SH-SY5Y (cell line): Measurements from ENCODE around the gene VPS29.

Experiments used
- GATA2 ChIP-seq: IDR thresholded peaks from 2 replicates; pipeline ENCODE4 v1.6.1; 2011; ENCODE audit warnings: mild to moderate bottlenecking, low read depth, low read length
- GATA3 ChIP-seq: IDR thresholded peaks from 2 replicates; pipeline ENCODE4 v1.6.1; 2011; ENCODE audit warnings: low read depth, mild to moderate bottlenecking, low read length, moderate library complexity

The VPS29 gene

GRCh38 chr12:110498984-110499706, 2.8 kb downstream of the VPS29 start:
- TF ChIP-seq GATA2 (no peak), GATA3 (no peak)

- TF ChIP-seq GATA3 (no peak), GATA2 (no peak)
These were observed 26.5 kb downstream of the VPS29 start for GRCh38 chr12:110475426-110475825.

DNA sequence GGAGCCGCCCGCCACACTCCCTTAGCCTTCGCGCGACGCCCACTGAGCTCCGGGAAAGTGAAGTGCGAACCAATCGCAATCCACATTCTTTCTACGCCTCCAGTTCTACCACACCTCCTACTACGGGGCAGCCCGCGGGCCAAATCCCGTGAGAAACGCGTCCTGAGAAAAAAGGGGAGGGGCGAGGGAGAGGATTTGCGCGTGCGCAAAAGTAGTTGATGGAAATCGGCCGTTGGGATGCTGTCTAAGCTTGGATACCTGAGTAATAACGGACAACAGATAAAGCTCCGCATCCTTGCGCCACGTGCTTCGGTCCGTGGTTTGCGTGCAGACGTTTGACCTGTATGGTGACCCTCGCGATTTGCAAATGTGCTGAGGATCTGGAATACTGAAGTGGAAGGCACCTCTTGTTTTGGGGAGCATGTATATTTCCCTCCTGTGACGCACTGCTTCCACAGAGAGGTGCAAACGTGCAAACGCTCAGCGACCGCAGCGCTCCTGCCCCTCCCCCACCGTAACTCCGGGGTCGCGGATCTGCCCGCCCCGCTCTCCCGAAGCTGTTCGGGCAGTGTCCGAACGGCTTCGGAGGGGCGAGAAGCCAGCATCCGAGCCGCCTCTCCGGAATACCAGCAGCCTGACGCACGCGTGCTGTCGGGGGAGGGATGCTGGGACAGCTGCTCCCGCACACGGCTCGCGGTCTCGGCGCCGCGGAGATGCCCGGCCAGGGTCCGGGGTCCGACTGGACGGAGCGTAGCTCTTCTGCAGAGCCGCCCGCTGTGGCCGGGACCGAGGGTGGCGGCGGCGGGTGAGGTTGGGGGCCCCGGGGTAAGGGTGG, 33.5 kb downstream of the VPS29 start, which contains the start of the genes FAM216A and GPN3:
FAM216A (plus strand) TSS at position 632 of the 835 bp plus-strand sequence; CDS start at position 663, 31 bp downstream.
GPN3 (minus strand) TSS at position 44 of the 835 bp plus-strand sequence. CDS start 54 bp downstream, outside the sequence.
- TF ChIP-seq GATA2 (no peak), GATA3 (no peak)

- TF ChIP-seq GATA2 (no peak), GATA3 (no peak)
These were observed 34.1 kb downstream of the VPS29 start for GRCh38 chr12:110467847-110468213.

DNA sequence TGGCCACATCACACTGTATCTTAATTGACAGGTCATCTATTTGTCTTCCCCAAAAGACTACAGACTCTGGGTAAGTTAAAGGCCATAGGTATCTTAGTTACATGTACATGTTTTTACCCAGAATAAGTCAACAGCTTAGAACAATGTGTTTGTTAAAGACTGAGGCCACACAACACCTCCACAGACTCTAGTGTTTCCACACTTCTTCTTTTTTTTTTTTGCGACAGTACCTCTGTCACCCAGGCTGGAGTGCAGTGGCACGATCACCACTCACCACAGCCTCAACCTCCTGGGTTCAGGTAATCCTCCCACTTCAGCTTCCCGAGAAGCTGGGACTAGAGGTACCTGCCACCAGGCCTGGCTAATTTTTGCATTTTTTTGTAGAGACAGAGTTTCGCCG, 35.1 kb downstream of the VPS29 start:
- TF ChIP-seq GATA3 (no peak), GATA2 (no peak)

DNA sequence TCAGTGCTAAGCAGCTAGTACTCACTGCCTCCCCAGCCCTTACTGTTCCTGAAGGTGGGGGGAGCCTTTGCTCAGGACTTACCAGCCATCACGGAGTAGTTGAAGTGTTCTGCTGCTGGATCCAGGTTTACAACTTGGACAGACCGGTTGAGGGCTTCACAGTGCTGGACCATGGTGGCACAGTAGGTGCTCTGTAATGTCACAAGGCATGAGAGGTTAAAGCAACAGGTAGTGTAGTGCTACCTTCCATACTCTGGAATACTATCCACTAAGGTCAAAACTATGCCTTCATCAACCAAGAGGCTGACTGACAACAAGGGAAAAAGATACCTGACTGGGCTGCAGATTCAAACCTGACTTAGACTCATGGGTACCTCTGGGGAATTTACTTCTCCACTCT, 36.9 kb downstream of the VPS29 start:
- no peak for TF ChIP-seq GATA3
- TF ChIP-seq GATA2: no peak

GRCh38 chr12:110458756-110459155, 43.2 kb downstream of the VPS29 start:
- TF ChIP-seq GATA3: no peak
- TF ChIP-seq GATA2: no peak

DNA sequence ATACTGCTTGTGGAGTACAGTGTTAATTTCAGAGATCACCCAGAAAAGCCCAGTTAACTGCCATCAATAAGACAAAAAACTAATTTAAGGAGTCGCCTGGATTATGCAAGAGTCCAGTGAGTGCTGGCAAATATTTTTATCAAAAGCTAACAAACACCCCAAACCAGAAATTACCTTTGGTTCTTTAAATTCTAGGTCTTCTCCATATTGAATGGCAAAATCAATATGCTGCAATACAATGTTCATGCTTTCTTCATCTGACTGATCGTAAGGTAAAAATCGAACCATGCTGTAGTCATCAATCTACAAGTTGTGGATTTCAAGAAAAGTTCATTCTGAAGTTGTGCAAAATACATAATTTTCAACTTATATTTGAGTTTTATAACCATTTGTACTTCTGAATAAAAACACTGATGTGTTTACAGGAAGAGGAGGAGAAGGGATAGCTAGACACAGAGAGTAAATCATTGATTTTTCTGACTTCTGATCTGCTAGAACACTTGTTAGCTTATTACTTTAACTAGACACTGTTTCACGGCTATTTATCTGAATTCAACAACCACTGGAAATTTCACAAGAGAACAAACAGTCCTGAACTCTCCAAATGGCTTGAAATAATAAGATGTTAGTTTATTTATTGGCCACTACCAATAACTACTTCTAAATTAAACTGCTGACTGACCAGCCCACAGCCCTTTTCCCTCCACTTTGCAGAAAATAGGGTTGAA, 48.2 kb downstream of the VPS29 start:
- TF ChIP-seq GATA2 (no peak), GATA3 (no peak)

GRCh38 chr12:110451263-110451662, 50.6 kb downstream of the VPS29 start:
- TF ChIP-seq GATA3 (no peak), GATA2 (no peak)

DNA sequence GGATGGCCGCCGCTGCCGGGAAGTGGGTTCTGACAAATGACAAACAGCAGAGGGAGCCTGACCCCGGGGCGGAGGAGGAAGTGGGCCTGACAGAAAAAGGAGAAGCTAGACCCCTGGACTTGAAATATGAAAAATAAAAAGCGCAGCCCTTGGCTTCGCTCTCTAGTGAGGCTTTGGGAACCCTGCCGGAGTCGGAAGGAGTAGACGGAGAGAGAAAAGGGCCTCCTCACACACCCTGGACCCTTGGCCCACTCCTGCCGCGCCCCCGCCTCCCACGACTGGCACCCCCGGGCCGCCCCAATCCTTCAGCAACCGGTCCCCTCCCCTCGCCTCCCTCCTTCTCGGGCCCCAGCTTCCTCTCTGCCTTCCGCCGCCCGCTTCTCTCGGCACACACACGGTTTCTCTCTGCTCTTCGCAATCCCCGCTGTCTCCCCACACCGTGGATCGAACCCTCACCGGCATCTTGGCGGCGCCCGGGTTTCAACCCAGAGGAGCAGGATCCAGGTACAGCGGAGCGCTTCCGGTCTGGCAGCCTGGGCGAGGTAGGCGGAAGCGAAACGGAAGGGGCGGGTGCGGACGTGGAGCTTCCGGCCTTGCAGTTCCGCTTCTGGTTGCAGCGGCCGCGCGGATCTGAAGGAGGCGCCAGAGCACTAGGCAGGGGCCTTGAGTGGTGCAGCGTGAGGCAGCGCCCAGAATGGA, 52.0 kb downstream of the VPS29 start, which contains the start of gene ARPC3:
ARPC3 (minus strand) TSS at position 539 of the 699 bp plus-strand sequence; CDS start at position 462, 77 bp downstream.
- TF ChIP-seq GATA3 (no peak), GATA2 (no peak)

DNA sequence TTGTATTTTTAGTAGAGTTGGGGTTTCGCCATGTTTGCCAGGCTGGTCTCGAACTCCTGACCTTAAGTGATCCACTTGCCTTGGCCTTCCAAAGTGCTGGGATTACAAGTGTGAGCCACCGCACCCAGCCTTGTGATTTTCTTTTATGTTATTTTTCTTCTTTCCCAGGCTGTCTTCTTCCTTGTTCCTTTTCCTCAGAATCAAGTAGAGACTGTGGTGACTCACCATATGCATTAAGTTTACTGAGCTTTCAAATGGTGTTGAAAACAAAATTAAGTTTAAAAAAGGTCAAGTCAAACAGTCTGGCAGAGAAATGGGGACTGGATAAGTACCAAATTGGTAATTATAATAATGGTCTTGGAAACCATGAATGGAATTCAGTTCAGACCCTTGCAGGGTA, 57.5 kb downstream of the VPS29 start:
- TF ChIP-seq GATA3 (no peak), GATA2 (no peak)
